T-helper 1 cell (primary cell): ENCODE data around the gene PLET1.

Source experiments
- DNase-seq, 5 donors: peaks; one replicate each; pipeline ENCODE4 v3.0.0-alpha.2; 2012 to 2020

Gene PLET1

DNA sequence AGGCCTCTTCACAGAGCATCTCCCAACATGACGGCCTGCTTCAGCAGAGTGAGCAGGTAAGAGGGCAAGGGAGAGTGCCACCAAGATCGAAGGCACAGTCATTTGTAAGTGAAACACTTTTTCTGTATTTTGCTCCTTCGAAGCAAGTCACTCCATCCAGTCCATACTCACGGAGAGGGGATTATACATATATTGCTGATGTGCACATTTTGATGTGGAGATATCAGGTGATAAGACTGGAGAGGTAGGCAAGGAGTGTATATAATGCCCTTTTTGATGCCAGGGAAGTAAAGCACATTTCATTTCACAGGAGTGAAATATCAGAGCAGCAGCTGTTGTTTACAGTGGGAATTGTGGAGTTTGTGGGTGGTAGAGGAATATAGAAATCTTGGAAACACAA lies 23.2 kb downstream of the PLET1 start:
- no peak for DNase-seq

DNA sequence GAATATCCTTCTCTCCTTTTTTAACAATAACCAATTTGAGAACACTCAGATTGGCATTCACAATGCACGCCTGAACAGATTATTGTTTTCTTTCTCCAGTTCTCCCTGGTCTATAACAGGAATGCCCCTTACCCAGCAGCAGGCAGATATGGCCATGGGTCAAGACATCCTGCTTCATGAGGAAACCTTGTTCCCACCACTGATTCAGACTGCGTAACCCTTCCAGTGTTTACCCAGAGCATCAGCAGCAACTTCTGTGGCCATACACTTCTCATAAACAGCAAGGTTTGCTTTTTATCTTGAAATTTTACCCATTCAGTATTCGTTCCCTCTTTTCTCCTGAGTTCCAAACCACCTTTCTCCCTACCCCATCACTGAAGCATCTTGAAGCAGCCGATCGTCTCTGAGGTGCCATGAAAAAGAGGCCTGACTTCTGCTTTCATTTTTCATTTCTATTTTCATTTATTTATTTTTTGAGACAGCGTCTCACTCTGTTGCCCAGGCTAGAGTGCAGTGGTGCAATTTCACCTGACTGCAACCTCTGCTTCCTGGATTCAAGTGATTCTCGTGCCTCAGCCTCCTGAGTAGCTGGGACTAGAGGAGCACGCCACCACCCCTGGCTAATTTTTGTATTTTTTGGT lies 24.8 kb downstream of the PLET1 start:
- no peak for DNase-seq

DNA sequence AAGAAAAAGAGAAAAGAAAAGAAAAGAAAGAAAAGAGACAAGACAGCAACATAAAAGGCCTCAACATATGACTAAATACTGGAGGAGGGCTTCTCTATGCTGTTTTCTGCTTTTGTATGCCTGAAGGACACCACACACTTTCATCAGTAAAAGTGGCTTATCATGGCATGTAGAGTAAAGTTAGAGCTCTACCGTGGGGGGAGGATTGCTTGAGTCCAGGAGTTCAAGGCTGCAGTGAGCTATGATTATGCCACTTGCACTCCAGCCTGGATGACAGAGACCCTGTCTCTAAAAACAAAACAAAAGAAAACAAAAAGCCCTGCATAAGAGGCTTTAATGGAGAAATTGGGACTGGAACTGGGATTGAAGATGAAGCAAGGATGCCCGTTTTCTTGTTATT lies 28.7 kb downstream of the PLET1 start:
- no peak for DNase-seq

DNA sequence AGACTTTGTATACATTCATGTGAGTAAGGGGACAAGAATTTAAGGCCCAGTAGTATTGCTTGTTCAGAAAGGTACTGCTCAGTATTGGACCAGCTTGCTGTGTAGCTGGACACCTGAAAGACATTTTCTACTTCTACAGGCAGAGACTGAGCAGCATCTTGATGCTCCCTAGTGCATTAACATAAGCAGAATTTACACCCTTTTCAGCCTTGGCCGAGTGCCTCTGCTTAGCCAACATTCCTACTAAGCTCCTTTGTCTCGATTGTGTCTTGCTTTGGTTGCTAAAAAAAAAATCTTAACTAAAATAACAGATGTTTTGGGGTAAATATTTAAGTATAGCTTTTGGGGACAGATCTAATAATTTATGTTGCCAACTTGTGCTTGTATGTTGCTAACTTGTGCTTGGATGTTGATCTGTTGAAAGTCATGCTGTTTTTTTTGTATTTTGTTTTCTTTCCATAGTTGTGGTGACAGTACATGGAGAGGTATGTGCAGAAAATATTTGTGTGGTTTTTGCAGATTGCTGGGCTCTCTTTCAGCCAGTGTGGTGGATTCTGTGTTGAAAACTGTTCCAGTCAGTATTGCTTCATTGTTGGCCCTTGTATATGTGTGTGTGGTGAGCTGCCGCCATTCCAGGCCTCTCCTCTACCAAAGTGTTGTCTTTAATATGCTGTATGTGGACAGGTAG lies 30.8 kb downstream of the PLET1 start:
- DNase-seq = no peak

DNA sequence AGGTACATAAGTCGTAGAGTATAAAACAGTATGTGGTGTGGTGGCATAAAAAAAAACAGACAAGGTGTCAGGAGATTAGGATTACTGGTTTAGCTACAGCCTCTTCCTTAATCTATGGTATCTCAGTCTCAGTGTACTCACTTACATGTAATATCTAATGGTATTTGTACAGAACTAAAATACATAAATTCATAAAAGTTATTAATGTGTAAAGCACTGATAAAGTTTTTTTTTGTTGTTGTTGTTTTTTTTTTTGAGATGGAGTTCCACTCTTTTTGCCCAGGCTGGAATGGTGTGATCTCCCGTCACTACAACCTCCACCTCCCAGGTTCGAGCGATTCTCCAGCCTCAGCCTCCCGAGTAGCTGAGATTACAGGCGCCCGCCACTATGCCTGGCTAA lies 31.5 kb downstream of the PLET1 start:
- no peak for DNase-seq

DNA sequence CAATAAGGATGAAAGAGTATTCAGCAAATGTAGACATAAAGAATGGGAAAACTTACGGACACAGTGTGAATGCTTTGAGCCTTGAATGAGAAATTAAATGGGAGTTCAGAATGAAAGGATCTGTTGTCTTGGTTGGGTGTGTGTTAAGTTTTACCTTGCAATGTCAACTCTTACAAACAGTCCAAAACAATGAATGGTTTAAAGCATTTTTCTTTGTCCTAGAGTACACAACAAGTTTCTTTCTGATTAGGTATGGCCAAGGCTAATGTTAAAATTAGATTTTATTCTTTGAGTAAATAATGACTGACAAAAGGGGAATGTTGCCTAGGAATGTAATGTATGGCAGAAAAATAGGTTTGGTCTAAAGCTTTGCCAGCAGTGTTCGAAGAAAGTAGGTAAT lies 32.0 kb downstream of the PLET1 start:
- no peak for DNase-seq

DNA sequence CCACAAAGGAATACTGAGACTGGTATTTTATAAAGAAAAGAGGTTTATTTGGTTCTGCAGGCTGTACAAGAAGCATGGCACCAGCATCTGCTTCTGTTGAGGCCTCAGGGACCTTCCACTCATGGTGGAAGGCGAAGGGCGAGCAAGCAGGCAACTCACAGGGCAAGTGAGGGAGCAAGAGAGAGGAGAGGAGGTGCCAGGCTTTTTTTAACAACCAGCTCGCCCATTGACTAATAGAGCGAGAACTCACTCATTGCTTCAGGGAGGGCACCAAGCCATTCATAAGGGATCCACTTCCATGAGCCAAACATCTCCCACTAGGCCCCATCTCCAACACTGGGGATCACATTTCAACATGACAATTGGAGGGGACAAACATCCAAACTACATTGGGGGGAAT lies 33.2 kb downstream of the PLET1 start:
- no peak for DNase-seq

DNA sequence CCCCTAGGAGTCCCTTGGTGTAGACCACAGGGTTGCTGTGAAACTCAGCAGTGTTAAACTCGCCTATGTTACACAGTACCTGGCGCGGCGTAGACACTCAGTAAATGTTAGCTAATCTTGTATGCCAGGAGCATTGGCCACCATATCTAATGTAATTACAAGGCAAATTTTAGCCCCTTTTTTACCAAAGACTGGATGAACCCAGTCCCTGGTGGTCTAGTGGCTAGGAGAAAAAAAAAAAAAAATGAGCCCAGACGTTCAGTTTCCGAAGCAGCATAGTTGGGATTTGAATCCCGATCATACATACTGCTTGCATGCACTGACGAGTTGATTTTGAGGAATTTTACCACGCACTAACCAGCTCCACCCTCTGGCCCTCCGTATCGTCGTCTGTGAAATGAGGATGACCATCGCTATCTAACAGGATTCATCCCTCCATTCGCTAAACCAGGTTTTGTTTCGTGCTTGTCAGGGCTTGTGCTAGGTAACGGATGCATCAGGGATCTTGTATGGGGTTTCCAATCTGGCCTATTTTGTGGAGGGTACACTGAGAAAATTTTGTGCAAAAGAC lies 33.7 kb downstream of the PLET1 start:
- no peak for DNase-seq

DNA sequence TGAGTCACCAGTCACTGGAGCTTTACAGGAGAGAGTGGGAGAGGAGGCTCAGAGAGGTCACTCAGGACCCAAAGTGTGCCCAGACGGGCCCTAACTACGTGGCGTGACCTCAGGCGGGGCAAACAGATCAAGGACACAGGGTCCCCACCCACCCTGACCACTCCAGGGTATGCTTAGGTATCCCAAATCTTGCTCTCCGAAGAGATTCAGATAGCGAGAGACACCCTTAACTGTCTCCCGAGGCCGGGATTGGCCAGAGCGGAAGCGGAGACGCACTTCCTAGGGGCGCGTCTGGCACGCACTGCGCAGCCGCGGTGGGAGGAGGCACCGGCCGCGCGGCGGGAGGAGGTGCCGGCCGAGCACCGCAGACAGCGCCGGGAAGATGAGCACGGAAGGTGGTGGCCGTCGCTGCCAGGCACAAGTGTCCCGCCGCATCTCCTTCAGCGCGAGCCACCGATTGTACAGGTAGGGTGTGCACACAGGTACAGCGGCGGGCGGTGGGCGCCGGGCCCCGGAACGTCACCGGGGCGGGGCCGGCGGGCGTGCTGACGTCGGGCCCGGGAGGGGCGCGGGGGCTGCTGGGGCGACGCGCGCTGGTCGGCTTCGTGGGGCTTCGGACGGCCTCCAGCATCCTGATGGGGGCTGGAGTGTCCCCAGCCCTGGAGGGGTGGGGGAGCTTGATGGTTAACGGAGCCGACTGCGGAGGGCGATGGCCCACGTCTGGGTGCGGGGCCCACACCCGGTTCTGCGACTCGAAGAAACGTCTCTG lies 34.4 kb downstream of the PLET1 start, which contains the start of gene PTS:
Gene PTS, plus strand, starts transcription at position 367 of the 769 bp plus-strand sequence. Its CDS starts 16 bp downstream, at position 383.
- DNase-seq = peak; percentile 64 to 90 (median 75)

DNA sequence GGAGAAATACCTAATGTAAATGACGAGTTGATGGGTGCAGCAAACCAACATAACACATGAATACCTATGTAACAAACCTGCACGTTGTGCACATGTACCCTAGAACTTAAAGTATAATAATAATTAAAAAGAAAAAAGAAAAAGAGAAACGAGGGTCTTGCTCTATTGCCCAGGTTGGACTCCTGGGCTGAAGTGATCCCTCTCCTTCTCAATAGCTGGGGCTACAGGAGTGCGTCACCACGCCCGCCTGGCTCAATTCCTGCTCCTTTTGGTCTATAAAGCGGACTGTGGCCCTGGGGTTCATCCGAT lies 35.0 kb downstream of the PLET1 start:
- no peak for DNase-seq

DNA sequence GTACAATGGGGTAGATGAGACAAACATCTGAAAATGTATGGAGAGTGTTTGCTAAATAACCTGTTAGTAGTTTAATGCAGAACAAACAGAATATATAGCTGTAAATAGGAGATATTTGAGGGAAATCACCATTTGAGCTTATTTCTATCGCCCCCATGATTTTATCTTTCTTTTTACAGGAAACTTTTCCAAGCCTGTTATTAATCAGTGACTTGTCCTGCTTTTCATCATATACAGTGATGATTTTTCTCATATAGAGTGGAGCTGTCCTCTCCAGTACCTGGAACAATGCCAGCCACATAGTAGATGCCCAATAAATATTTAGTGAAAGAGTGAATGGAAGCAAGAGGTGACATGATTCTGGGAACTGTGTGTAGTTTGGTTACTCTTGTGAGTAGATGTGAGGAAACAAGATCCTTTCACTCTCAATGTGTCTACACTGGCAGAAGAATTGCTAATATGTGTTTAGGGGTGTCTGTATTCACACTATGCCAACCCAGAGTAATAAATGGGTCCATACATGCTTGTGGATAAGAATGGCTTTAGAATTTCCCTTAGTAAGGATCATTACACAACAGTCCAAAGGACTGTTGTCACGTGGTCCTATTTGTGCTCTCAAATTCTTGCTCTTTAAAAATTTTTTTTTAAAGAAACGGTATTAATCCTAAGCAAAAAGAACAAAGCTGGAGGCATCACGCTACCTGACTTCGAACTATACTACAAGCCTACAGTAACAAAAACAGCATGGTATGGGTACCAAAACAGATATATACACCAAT lies 36.7 kb downstream of the PLET1 start:
- DNase-seq = no peak

DNA sequence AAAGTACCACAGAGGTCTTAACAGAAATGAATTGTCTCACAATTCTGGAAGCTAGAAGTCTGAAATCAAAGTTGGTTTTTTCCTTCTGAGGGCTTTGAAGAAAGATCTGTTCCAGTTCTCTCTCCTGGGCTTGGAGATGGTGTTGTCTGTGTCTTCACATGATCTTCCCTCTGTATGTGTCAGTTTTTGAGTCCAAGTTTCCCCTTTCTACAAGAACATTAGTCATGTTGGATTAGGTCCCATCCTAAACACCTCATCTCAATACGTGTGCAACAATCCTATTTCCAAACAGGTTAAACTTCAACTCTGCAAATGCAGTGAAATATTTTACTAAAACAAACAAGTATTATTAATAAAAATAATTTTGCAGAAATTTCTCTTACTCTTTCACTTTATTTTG lies 37.5 kb downstream of the PLET1 start:
- no peak for DNase-seq

DNA sequence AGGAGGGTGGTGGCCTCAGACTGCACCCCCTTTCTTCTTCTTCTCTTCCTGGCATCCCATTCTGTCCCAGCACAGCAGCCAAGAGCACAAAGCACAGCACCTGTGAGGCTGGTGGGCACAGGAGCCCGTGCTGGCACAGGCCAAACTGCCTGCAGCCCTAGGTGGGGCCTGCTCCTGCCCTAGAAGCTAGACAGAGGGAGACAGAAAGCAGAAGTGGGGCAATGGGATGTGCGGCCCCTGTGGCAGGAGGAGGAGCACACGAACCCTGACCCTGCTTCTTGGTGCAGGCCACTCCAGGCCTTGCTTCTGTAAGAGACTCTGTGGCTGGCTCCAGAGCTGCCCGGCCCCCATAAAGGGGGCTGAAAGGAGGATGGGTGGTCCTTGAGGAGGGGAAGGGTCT lies 38.4 kb downstream of the PLET1 start:
- no peak for DNase-seq

DNA sequence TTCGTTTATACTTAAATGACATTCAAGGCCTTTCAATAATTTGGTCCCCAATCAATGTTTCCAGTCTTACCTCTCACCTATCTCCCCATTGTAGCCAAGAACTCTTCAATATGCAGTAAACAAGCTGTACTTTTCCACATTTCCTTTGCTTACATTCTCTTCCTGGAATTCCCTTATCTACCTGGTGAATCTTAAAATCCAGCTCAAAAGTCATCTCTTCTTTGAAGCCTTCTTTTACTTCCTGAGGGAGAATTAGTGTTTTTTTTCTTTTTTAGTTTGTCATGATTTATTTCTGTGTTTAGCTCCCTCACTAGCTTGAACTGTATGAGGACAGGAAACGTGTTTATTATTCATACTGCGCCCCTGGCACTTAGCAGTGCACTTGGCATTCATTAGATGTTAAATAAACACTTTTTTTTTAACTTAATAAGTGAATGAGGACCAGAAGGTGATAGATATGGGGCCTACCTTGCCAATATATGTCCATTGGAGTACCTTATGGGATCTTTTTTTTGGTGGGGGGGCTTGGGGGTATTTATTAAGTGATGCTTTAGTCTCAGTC lies 39.3 kb downstream of the PLET1 start:
- DNase-seq = no peak

DNA sequence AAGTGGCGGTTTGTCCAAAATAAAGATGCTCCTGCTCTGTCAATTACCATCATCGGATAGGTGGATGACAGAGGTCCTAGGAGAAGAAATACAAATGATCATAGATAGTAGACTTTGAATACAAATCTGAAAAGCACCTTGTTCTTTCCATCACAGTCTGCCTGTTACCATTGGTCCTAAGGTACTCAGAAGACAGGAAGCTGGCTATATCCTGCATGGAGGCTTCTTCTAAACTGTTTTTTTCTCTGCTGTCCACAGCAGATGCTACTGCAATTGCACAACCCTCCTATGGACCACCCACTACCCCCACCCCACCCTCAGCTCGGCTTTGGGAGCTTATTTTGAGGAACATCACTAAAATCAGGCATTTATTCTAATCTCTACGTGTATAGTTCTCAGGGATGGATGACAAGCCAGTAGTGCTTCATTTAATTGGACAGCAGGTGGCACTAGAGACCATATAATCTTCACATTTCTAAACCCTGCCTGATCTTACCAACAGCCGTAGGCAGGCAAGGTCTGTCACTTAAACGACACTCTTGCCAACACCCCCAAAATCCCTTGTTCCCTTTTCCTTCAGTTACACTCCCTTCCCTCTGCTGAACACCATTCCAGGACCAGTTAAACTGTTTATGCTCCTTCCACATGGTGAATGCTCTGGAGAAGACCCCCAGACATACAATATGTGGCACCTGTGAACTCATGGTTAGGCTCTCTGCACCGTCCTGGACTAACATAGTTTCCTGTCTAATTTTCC lies 41.0 kb downstream of the PLET1 start:
- peak in 4 of 5 donors; percentile 16 to 78 (median 34) for DNase-seq

DNA sequence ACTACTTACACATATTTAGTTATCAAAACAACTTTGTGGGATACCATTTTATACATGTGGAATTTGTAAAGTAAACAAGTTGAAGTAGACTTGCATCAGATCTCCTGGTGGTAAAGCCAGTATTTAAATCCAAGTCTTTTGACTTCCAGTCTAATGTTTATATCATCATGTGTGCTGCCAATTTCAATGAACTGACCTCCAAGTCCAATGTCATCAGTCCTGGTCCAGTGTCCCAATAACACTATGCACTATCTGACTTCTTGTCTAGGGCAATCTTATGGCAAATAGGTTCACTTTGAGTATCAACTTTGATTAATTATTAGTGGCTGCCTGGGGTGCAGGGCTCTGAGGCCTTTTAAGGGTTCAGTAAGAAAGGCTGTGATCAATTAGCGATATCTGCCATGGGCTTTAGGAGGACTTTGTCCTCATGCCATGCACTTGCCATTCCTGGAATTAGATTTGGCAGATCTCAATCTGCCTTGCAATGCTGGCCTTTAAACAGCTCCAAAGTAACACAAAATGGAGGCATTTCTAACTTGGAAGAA lies 44.0 kb downstream of the PLET1 start:
- DNase-seq = no peak

DNA sequence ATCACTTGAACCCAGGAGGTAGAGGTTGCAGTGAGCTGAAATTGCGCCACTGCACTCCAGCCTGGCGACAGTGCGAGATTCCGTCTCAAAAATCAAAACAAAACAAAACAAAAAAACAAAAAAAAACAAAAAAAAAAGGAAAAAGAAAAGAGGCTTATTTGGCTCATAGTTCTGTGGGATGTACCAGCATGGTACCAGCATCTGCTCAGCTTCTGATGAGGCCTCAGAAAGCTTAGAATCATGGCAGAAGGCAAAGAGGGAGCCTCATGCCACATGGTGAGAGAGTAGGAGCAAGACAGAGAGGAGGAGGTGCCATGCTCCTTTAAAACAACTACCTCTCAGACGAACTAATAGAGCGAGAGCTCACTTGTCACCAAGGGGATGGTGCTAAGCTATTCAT lies 45.0 kb downstream of the PLET1 start:
- DNase-seq = no peak

DNA sequence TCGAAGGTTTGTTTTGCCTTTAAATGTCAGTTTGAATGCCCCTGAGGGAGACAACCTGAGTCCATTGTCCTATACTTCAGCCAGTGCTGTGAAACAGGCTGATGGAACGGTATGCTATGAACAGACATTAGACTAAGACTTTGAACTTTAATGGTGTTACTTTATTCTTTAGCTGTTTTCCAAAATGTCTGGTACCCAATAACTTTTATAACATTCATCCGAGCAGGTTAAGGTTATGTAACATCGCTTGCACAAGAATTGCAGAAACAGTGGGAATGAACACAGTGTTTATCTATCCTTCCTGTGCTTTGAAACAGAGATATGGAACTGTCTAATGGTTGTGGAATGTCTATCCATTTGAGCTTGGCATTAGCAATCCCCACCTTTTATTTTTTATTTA lies 46.9 kb downstream of the PLET1 start:
- no peak for DNase-seq

DNA sequence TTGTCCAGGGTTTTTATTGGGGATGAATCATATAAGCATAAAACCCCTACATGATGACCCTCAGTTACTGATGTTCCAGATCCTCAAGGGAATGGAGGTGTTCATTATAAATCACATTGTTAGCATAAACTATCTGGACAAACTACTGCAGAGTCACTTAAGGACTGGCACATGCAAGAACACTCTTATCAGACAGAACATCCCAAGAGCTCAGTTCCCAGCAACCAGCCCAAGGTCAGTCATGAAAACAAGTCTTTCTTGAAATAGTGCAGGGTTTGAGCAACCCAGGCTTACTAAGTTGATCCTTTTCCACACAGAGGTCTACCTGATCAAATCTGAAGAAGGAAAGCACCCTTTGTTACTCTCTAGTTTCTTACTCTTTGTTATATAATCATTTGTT lies 48.0 kb downstream of the PLET1 start:
- no peak for DNase-seq

DNA sequence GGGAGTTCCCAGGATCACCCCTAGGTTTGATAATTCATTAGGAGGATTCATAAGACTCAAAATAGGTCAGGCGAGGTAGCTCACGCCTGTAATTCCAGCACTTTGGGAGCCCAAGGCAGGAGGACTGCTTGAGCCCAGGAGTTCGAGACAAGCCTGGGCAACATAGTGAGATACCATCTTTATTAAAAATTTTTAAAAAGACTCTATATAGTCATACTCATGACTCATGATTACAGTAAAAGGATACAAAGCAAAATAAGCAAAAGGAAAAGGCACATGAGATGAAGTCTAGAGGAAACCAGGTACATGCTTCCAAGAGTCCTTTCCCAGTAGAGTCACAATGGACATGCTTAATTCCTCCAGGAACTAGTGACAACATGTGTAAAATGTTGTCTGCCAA lies 48.4 kb downstream of the PLET1 start:
- no peak for DNase-seq

DNA sequence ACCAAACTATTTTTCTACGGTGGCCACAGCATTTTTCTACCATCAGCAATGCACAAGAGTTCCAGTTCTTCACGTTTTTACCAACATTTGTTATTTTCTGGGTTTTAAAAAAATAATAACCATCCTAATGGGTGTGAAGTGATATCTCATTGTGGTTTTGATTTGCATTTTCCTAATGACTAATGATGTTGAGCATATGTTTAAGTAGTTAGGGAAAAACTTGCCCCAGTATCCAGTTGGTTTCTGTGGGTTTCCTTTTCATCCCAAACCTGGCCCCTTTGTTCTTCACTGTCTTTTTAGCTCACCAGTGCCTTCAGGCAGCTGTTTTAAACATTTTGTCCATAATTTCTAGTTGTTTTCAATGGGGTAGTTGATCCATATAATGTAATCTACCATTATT lies 49.1 kb downstream of the PLET1 start:
- DNase-seq = no peak

DNA sequence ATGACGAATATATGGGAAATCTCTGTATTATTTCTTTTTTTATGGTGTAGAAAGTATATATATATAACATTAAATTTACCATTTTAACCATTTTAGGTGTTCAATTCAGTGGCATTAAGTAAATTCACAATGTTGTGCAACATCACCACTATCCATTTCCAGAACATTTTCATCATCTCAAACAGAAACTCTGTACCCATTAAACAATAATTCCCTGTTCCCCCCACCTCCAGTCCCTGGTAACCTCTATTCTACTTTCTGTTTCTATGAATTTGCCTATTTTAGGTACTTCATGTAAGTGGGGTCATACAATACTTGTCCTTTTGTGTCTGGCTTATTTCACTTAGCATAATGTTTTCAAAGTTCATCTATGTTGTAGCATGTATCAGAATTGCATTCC lies 49.8 kb downstream of the PLET1 start:
- DNase-seq = no peak
